GM18505 (cell line): ENCODE measurements around the gene HDGFL3.
"Not testable (repeated sequence)": the region's sequence is repeated elsewhere in the genome, so short reads cannot be mapped to it uniquely, and the experiment has no call there.

Experiments
- ATAC-seq: cut with Tn5 transposase; IDR thresholded peaks from one replicate; pipeline ENCODE4 v1.9.1; 2021; ENCODE audit not compliant: unreplicated experiment
- POLR2A ChIP-seq: IDR thresholded peaks from 4 replicates; pipeline ENCODE4 v1.6.1; 2011; ENCODE audit warnings: borderline replicate concordance; ENCODE audit not compliant: insufficient read depth, insufficient read length; ENCODE audit errors: extremely low read depth

The HDGFL3 gene

GRCh38 chr15:83170474-83171165 lies 37.0 kb downstream of the HDGFL3 start:
- no peak for TF ChIP-seq POLR2A
- no peak for ATAC-seq

- not testable (repeated sequence) for ATAC-seq
Observed at GRCh38 chr15:83169576-83169975, 38.0 kb downstream of the HDGFL3 start.

- no peak for ATAC-seq
- no peak for TF ChIP-seq POLR2A
Observed at GRCh38 chr15:83166830-83167229, 40.8 kb downstream of the HDGFL3 start.

GRCh38 chr15:83166218-83166617 lies 41.4 kb downstream of the HDGFL3 start:
- no peak for TF ChIP-seq POLR2A
- ATAC-seq = no peak

- no peak for TF ChIP-seq POLR2A
- ATAC-seq = no peak
Observed at GRCh38 chr15:83164771-83165404, 42.7 kb downstream of the HDGFL3 start.

GRCh38 chr15:83164111-83164770 lies 43.4 kb downstream of the HDGFL3 start:
- no peak for ATAC-seq
- TF ChIP-seq POLR2A = no peak

GRCh38 chr15:83163032-83163431 lies 44.6 kb downstream of the HDGFL3 start:
- TF ChIP-seq POLR2A = no peak
- ATAC-seq = no peak

- no peak for ATAC-seq
Observed at GRCh38 chr15:83160741-83161140, 46.9 kb downstream of the HDGFL3 start.

GRCh38 chr15:83158393-83158792 lies 49.2 kb downstream of the HDGFL3 start:
- ATAC-seq = no peak
- TF ChIP-seq POLR2A = no peak

More at GRCh38 chr15:83160741-83161140, 46.9 kb downstream of the HDGFL3 start:
- no peak for TF ChIP-seq POLR2A

GRCh38 chr15:83155942-83156341 lies 51.7 kb downstream of the HDGFL3 start:
- no peak for ATAC-seq

GRCh38 chr15:83153288-83153687 lies 54.3 kb downstream of the HDGFL3 start:
- ATAC-seq = no peak
- no peak for TF ChIP-seq POLR2A

More at GRCh38 chr15:83155942-83156341, 51.7 kb downstream of the HDGFL3 start:
- TF ChIP-seq POLR2A = no peak

GRCh38 chr15:83144771-83145170 lies 62.9 kb downstream of the HDGFL3 start:
- no peak for ATAC-seq
- no peak for TF ChIP-seq POLR2A

- ATAC-seq = not testable (repeated sequence)
Observed at GRCh38 chr15:83142151-83142550, 65.5 kb downstream of the HDGFL3 start.
